PC-9 (cell line): ENCODE results near the gene MYO3B. TPM values are rescaled to one million over a fixed set of nuclear protein-coding genes. Genes with fewer than 3 reads are reported as not detected.

Experiments
- BruUV-seq: library from RNA; stranded (reverse); fragments of 400-500 nt; replicated peaks from 2 replicates; lab custom pipeline; 2021; lab: Mats Ljungman, UMichigan
- CTCF ChIA-PET: fragments of 300-600 bp; sonication (Branson Sonifier 250); formaldehyde crosslinking; loops from one replicate; lab custom pipeline; 2022; ENCODE audit warnings: antibody characterized with exemption; lab: Charles Lee
- POLR2A ChIA-PET: fragments of 300-600 bp; sonication (Branson Sonifier 250); formaldehyde crosslinking; loops from one replicate; lab custom pipeline; 2022; ENCODE audit warnings: antibody characterized with exemption; ENCODE audit not compliant: unreplicated experiment; lab: Charles Lee
- DNase-seq, 2 experiments: peaks; one replicate each; pipeline versions ENCODE4 v3.0.0 to v3.0.0-alpha.2; 2015 to 2022; ENCODE audit warnings: mixed read lengths in 1 of 2
- H2AFZ ChIP-seq: fragments of 200-600 bp; sonication (generic); 2 replicates; pipeline ENCODE4 v1.8.1; 2017; ENCODE audit warnings: antibody characterized with exemption
- H3F3A ChIP-seq: fragments of 200-600 bp; sonication (generic); 2 replicates; pipeline ENCODE4 v1.8.1; 2017; ENCODE audit warnings: antibody characterized with exemption, mild to moderate bottlenecking, low read depth; ENCODE audit not compliant: insufficient read depth
- H3K27ac ChIP-seq: fragments of 200-600 bp; sonication (generic); 2 replicates; pipeline ENCODE4 v1.6.1; 2016; ENCODE audit warnings: mixed run types
- H3K27me3 ChIP-seq: fragments of 200-600 bp; sonication (generic); 2 replicates; pipeline ENCODE4 v1.6.1; 2016; ENCODE audit warnings: low read depth, mixed run types; ENCODE audit not compliant: insufficient read depth
- H3K36me3 ChIP-seq: fragments of 200-600 bp; sonication (generic); 2 replicates; pipeline ENCODE4 v1.6.1; 2016; ENCODE audit warnings: low read depth, mixed run types
- H3K4me1 ChIP-seq: fragments of 200-600 bp; sonication (generic); replicated peaks from 2 replicates; pipeline ENCODE4 v1.6.1; 2016; ENCODE audit warnings: mixed run types; ENCODE audit not compliant: insufficient read depth
- H3K4me2 ChIP-seq: fragments of 200-600 bp; sonication (generic); 2 replicates; pipeline ENCODE4 v1.6.1; 2017; ENCODE audit warnings: mixed run types
- H3K4me3 ChIP-seq: fragments of 200-600 bp; sonication (generic); 2 replicates; pipeline ENCODE4 v1.6.1; 2016; ENCODE audit warnings: mixed run types
- H3K79me2 ChIP-seq: fragments of 200-600 bp; sonication (generic); 2 replicates; pipeline ENCODE4 v1.6.1; 2017; ENCODE audit warnings: low read depth, mixed run types
- H3K9me2 ChIP-seq: fragments of 200-600 bp; sonication (generic); 2 replicates; pipeline ENCODE4 v1.8.1; 2017; ENCODE audit warnings: mild to moderate bottlenecking; ENCODE audit not compliant: insufficient read depth
- H3K9me3 ChIP-seq: fragments of 200-600 bp; sonication (generic); 2 replicates; pipeline ENCODE4 v1.8.1; 2016; ENCODE audit warnings: low read depth; ENCODE audit not compliant: insufficient read depth
- H4K20me1 ChIP-seq: fragments of 200-600 bp; sonication (generic); 2 replicates; pipeline ENCODE4 v1.8.1; 2017; ENCODE audit not compliant: insufficient read depth
- EZH2 ChIP-seq: fragments of 200-600 bp; sonication (generic); IDR thresholded peaks from 2 replicates; pipeline ENCODE4 v1.8.0; 2017; ENCODE audit warnings: antibody characterized with exemption, low read depth
- intact Hi-C: fragments of 100-400 bp; cut with micrococcal nuclease; formaldehyde crosslinking; loops from one replicate; pipeline ENCODE4 v1.10.0; 2022; ENCODE audit not compliant: unreplicated experiment
- total RNA-seq: library from RNA; stranded (reverse); gene quantifications from 2 replicates; pipeline ENCODE4 v1.2.3, GENCODE V29; 2021
- TF ChIP-seq, protein P1 (sequence below): fragments of 200-600 bp; sonication (generic); conservative IDR thresholded peaks from 2 replicates; pipeline ENCODE4 v1.6.1; 2017; ENCODE audit warnings: mixed run types, antibody characterized with exemption, mild to moderate bottlenecking, moderate library complexity

Gene MYO3B
- total RNA-seq, 1 experiment from 2014 or later, result 5.3 TPM

GRCh38 chr2:170576296-170576695 lies 398.3 kb downstream of the MYO3B start:
- BruUV-seq, result no TSS peak
- ChIA-PET POLR2A (no interaction called here), CTCF (no interaction called here)
- intact Hi-C loops, result no loop called here
- Histone ChIP-seq H3F3A (no peaks in the 10 kb centered on the region), H3K27me3 (no peaks in the 10 kb centered on the region), H3K4me3 (no peak overlapping the region), H4K20me1 (no peaks in the 10 kb centered on the region), H3K9me3 (no peaks in the 10 kb centered on the region), H3K9me2 (no peaks in the 10 kb centered on the region), H3K4me1 (no peaks in the 10 kb centered on the region), H2AFZ (no peak overlapping the region), H3K27ac (no peak overlapping the region), H3K4me2 (no peak overlapping the region), H3K79me2 (no peaks in the 10 kb centered on the region), H3K36me3 (no peaks in the 10 kb centered on the region)
- DNase-seq, result no peak
- TF ChIP-seq, protein P1, sequence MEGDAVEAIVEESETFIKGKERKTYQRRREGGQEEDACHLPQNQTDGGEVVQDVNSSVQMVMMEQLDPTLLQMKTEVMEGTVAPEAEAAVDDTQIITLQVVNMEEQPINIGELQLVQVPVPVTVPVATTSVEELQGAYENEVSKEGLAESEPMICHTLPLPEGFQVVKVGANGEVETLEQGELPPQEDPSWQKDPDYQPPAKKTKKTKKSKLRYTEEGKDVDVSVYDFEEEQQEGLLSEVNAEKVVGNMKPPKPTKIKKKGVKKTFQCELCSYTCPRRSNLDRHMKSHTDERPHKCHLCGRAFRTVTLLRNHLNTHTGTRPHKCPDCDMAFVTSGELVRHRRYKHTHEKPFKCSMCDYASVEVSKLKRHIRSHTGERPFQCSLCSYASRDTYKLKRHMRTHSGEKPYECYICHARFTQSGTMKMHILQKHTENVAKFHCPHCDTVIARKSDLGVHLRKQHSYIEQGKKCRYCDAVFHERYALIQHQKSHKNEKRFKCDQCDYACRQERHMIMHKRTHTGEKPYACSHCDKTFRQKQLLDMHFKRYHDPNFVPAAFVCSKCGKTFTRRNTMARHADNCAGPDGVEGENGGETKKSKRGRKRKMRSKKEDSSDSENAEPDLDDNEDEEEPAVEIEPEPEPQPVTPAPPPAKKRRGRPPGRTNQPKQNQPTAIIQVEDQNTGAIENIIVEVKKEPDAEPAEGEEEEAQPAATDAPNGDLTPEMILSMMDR, result no peak
- TF ChIP-seq EZH2, result no peak

DNA sequence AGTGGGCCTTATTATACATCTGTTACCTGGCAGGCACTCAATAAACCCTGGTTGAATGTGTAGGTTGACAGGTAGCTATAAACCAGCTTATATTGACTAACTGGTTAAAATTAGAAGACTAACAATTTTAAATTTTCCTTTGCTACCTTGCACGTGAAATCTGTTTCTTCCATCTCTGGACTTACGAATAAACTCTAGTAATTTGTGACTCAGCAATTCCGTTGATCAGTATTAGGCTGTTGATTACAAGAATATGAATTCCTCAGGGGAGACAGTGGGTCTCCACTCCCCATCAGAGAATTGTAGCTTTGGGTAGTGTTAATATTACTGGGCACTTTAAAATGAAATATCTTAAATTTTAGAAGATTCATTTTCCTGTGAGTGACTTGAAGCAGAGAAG lies 399.4 kb downstream of the MYO3B start:
- TF ChIP-seq EZH2, result no peak
- TF ChIP-seq, protein P1, result no peak
- CTCF ChIA-PET, result no interaction called here
- POLR2A ChIA-PET, result interaction anchor here (0.6 kb wide), 1 partner anchor 193 kb away, joined by 5 read pairs; the partner anchor contains the start of gene ERICH2
- Histone ChIP-seq H3K9me2 (no peaks in the 10 kb centered on the region), H3K4me2 (no peak overlapping the region), H3K79me2 (no peaks in the 10 kb centered on the region), H3K27ac (no peak overlapping the region), H4K20me1 (no peaks in the 10 kb centered on the region), H3K36me3 (no peaks in the 10 kb centered on the region), H3K4me1 (no peaks in the 10 kb centered on the region), H3K4me3 (no peak overlapping the region), H3K9me3 (no peaks in the 10 kb centered on the region), H2AFZ (no peak overlapping the region), H3K27me3 (no peaks in the 10 kb centered on the region), H3F3A (no peaks in the 10 kb centered on the region)
- no TSS peak for BruUV-seq
- intact Hi-C loops, result no loop called here
- DNase-seq, result no peak

DNA sequence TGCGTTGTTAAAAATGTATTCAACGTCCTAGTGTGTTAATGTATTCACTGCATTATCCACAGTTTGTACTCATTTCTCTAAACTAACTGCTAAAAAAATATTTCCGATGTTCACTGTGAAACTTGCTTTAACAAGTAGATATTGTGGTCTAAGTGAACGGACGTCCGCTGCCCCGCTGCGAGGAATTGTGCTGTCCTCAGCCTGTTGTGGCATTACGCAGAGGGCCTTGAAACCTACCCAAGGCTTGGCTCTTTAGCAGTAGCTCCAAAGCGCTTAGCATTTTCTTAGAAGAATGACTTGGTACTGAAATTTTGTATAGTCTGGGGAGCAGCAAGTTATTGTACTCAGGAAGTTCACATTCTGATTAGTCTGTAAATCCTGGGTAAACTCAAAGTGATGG lies 400.7 kb downstream of the MYO3B start:
- TF ChIP-seq, protein P1, result no peak
- no peak for TF ChIP-seq EZH2
- no peak overlapping the region for H3K4me2 ChIP-seq
- H3K79me2 ChIP-seq, result no peaks in the 10 kb centered on the region
- H4K20me1 ChIP-seq, result no peaks in the 10 kb centered on the region
- H2AFZ ChIP-seq, result no peak overlapping the region
- H3K9me3 ChIP-seq, result no peaks in the 10 kb centered on the region
- H3K9me2 ChIP-seq, result no peaks in the 10 kb centered on the region
- BruUV-seq, result no TSS peak
- H3K36me3 ChIP-seq, result no peaks in the 10 kb centered on the region
- no peak for DNase-seq
- H3F3A ChIP-seq, result no peaks in the 10 kb centered on the region
- POLR2A ChIA-PET, result no interaction called here
- H3K4me3 ChIP-seq, result no peak overlapping the region
- CTCF ChIA-PET, result no interaction called here
- intact Hi-C loops, result no loop called here
- no peaks in the 10 kb centered on the region for H3K4me1 ChIP-seq
- no peaks in the 10 kb centered on the region for H3K27me3 ChIP-seq
- H3K27ac ChIP-seq, result no peak overlapping the region
